GM21786 (cell line): ENCODE data around the gene KCNJ12.
"Not testable (repeated sequence)": the region's sequence is repeated elsewhere in the genome, so short reads cannot be mapped to it uniquely, and the experiment has no call there.

Experiments
- ATAC-seq: cut with Tn5 transposase; IDR thresholded peaks from one replicate; pipeline ENCODE4 v1.9.1; 2021; ENCODE audit not compliant: unreplicated experiment

Gene KCNJ12

GRCh38 chr17:21436883-21437836 is 61.0 kb downstream of the KCNJ12 start:
- not testable (repeated sequence) for ATAC-seq

DNA sequence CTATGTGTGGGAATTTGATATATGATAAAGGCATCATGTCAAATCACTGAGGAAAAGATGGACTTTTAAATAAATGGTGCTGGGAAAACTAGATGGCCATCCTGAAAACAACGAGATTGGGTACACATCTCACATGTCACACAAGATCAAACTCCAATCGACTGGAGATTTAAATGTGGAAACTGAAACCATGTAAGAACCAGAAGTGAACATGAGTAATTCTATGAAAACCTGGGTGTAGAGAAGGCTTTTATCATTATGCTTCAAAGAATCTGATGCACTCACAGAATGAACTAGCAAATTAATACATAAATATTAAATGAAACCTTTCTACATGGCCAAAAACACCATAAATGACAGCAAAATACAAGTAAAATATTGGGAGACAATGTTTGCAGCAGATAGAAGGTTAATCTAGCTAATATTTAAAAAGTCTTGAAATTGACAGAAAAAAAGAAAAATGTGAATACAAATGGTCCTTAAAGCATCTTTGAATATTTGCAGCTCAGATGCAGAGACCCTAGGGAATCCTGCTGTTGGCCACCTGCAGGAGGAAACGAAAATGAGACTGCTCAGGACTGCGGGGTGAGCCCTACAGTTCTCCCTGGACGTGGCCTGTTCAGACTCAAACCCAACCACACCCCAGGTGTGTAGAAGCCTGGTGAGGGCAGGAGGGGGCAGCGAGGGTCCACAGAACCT is 62.3 kb downstream of the KCNJ12 start:
- not testable (repeated sequence) for ATAC-seq

DNA sequence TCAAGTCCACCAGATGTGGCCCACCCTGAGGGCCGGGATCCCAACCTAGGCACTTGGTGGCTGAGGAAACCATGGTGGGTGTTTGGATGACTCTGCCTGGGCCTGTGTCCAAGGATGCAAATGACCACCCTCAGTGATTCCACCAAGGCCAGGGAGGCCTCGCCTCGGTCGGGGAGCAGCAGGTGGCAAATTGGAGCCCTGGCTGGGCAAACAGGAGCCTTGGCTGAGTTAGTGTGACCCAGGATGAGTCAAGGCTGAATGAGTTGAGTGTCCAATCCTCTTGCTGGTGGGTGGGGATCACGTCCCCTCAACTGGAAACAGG is 62.8 kb downstream of the KCNJ12 start:
- ATAC-seq: not testable (repeated sequence)

DNA sequence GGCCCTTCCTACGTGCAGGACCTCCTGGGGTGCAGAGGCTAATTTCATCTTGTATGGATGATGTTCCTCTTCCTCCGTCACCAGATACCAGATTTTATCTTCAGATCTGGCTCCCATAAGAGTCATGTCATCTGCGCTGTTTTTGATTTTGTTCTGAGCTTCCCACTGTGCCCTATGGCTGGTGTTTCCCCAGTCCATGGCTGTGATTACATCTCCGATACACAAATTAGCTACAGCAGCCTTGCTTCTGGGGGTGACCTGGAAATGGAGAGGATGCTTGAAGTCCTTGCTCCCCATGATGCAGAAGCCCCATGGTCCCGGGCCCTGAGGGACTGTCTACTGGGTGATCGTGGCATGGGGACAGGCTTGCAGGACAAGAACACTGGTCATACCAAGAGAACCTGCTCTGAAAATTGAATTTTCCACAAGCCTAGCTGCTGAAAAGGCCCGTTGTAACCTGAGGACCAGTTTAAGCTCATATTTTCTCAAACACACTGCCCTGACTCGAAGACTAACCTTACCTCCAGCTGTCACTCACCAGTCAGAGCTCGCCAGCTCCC is 69.0 kb downstream of the KCNJ12 start:
- no peak for ATAC-seq

GRCh38 chr17:21447552-21447951 is 71.4 kb downstream of the KCNJ12 start:
- ATAC-seq: not testable (repeated sequence)

GRCh38 chr17:21449891-21450290 is 73.7 kb downstream of the KCNJ12 start:
- not testable (repeated sequence) for ATAC-seq

- ATAC-seq: no peak
Measured at GRCh38 chr17:21451975-21452374, 75.8 kb downstream of the KCNJ12 start.

DNA sequence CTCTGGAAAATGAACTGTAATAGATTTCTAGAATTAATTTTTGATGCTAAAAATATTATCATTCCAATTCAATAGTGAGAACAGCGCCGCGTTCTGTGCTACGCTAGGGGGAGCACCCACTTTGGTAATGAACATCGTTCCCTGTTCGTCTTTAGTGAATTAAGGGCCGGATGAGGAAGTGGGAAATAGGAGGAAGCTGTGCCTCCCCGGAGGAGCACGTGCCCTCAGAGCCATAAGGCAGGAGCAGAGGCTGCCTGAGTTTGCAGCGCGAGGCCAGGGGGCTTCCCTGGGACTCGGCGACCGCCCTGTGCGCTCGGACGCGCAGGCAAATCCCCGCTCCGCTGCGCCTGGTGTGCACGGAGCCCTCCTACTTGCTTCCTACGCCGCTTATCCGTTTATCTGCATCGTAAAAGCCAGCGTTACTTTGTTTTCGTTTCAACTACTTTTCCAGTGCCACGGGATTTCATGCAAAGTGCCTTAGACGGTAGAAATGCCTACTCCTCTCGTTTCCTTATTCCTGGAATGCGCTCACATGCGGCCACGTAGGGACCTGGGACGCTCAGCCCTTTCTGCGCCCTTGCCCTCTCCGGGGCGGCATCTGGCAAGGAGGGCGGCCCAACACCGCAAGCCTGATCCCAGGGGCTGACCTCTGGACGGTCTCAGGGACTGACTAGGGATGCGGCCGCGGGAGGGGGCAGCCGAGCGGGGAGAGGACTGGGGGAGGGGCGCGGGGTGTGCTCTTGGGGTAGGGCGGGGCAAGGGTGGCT is 76.4 kb downstream of the KCNJ12 start:
- ATAC-seq: no peak

DNA sequence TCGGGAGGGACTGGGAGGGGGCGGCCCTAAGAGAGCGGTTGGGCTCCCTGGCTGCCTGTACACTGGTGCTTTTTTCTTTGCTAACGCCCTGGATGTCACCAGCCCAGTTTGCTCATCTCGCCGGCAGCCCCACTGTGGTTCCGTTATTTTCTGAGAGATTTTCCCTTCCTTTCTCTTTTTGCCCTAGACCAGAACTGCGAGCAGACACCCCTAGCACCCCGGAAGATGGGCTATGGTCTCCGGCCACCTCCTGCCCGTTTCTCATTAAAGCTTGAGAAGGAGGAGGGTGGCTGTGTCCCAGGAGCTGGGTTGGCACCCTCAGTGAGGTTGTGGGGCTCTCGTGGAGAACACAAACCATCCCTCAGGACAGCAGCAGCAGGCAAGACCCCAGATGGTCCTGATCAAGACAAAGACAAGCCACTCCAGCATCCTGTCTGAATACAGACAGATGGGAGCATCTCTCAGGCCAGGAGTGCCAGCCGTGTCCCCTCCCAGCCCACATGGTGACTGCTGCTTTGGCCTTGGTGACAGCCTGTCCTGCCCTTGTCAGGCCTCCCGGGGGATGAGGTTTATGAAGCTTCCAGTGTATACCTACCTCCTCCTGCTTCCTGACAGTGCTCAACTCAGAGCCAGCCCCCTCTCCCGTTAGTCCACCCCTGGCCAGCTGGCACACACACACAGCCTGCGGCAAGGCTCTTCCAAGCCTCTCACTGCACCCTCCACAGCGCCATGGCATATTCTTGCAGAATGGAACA is 77.2 kb downstream of the KCNJ12 start:
- ATAC-seq: no peak

- ATAC-seq: not testable (repeated sequence)
Measured at GRCh38 chr17:21454006-21454405, 77.8 kb downstream of the KCNJ12 start.

DNA sequence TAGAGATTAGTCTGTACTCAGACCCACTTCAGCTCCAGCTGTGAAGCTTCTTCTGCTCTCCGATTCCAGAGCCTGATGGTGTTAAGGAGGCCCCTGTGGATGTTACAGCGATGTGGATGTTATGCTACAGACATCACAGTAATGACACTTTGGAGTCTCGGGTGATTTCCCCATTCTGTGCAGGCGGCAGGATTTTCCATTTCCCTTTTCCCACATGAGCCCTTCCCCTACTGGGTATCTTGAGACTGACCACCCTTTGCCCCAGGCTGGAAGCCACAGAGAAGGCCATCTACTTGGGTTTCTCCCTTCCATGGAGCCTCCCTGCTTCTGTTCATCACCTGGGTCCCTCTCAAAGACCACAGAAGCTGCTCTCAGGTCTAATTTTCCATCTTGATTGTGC is 78.3 kb downstream of the KCNJ12 start:
- no peak for ATAC-seq

- ATAC-seq: no peak
Measured at GRCh38 chr17:21455761-21456160, 79.6 kb downstream of the KCNJ12 start.

DNA sequence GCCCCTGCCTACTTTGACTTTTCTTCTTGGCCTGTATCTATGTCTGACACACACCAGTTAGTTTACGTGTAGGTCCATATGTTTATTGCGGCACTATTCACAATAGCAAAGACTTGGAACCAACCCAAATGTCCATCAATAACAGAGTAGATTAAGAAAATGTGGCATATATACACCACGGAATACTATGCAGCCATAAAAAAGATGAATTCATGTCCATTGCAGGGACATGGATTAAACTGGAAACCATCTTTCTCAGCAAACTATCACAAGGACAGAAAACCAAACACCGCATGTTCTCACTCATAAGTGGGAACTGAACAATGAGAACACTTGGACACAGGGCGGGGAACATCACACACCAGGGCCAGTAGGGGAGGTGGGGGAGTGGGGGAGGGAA is 80.3 kb downstream of the KCNJ12 start:
- not testable (repeated sequence) for ATAC-seq

GRCh38 chr17:21457051-21458026 is 81.2 kb downstream of the KCNJ12 start:
- ATAC-seq: no peak

DNA sequence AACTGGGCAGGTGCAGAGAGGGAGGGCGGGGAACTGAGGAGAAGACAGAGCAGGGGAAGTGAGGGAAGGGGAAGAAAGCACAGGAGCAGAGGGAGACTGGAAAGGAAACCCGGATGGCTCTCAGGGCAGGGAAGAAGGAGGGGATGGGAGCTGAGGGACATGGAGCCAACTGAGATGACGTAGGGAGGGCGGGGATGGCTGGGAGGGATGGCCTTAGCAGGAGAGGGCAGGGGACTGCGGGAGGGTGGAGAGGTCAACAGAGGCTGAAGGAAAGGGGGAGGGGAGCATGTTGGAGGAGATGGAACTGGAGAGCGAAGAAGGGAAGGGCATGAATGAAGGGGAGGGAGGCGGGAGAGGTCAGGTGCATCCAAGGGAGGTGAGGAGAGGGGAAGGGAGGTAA is 81.9 kb downstream of the KCNJ12 start:
- ATAC-seq: no peak

DNA sequence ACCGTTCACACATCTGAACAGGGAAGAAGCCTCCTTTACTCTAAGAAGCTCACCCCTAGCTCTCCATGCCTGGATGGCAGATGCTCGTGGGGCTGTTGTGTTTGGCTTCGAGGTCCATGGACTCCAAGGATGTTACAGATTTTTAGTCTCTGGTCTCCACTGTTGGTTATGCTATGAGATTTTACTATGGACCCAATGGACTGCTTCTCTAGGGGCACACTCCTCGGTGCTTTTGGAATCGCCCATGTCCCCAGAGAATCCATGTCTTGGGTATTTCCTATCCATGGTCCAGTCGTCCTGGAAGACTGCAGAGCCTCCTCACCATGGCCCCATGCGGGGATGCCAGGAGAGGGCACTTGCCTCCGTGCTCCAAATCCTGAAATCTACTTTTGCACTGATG is 83.4 kb downstream of the KCNJ12 start:
- no peak for ATAC-seq

DNA sequence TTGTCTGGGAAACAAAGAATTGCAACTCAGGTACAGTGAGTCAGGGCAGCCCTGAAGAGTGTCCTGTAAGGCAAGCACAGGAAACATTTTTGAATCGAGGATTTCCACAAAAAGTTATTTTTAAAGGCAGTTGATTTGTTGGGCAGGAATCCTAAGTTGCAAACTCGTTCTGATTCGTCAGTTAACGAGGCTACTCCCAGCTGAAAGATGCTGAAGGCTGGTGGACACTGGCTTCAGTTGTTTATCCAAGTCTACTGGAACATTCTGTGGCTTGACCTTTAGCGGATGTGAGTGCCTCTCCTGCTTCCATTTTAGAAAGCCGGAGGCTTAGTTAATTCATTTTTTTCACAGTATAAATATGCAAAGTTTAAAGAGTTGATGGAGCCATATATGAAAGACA is 84.2 kb downstream of the KCNJ12 start:
- no peak for ATAC-seq

GRCh38 chr17:21462237-21462636 is 86.1 kb downstream of the KCNJ12 start:
- ATAC-seq: no peak

DNA sequence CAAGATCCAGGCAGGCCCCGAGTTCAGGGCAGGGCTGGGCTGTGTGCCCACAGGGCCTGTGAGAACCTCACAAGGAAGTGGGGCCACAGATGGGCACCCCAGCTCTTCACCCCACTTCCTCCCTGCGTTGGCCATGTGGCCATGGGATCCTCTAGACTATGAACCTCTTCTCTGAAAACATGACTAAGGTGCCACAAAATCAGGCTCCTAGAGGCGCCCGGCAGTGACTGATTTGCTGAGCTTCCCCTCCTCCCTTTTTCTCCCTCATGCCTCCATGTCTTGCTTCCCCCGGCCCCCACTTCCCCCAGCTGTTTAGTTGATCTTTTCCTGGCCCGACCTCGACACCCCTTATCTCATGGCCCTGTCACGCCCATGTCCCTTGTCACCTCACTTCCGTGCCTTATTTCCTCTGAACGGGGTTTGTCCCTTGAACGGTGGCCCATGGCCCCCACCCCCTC is 87.1 kb downstream of the KCNJ12 start:
- ATAC-seq: no peak
